Right lobe of liver (tissue), 4 donors: ENCODE results near the gene ZNF609.

ENCODE experiments used
- POLR2A ChIP-seq: fragments of 450-650 bp; IDR thresholded peaks from one replicate; pipeline ENCODE4 v1.6.1; 2017; ENCODE audit warnings: antibody characterized with exemption, mild to moderate bottlenecking
- TF ChIP-seq, protein P1 (sequence below), 4 donors: fragments of 200-600 bp in 3 of 4; fragments of 450-650 bp in 1 of 4; IDR thresholded peaks; one replicate each; pipeline versions ENCODE4 v1.5.1 to v1.8.0; 2016 to 2022; ENCODE audit warnings: antibody characterized with exemption in 4 of 4, mild to moderate bottlenecking in 2 of 4
- donor health status: DM: no; HTN: no; CAD: no.
- donor health status: DM: no; HTN: no; CAD: no.
- donor health status: DM: no; HTN: yes; CAD: no.

DNA sequence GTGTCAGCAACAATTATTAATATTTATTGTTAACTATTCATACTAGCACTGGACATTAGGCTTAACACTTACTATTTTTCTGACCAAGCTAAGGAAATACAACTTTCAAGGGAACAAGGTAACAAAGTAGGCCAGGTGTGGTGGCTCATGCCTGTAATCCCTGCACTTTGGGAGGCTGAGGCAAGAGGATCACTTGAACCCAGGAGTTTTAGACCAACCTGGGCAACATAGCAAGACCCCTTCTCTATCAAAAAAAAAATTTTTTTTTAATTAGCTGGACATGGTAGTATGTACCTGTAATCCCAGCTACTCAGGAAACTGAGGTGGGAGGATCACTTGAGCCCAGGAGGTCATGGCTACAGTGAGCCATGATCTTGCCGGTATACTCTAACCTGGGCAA lies 183.3 kb downstream of the ZNF609 start:
- TF ChIP-seq, protein P1, sequence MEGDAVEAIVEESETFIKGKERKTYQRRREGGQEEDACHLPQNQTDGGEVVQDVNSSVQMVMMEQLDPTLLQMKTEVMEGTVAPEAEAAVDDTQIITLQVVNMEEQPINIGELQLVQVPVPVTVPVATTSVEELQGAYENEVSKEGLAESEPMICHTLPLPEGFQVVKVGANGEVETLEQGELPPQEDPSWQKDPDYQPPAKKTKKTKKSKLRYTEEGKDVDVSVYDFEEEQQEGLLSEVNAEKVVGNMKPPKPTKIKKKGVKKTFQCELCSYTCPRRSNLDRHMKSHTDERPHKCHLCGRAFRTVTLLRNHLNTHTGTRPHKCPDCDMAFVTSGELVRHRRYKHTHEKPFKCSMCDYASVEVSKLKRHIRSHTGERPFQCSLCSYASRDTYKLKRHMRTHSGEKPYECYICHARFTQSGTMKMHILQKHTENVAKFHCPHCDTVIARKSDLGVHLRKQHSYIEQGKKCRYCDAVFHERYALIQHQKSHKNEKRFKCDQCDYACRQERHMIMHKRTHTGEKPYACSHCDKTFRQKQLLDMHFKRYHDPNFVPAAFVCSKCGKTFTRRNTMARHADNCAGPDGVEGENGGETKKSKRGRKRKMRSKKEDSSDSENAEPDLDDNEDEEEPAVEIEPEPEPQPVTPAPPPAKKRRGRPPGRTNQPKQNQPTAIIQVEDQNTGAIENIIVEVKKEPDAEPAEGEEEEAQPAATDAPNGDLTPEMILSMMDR (IDR thresholded peaks at IDR 0.05), result no peak
- TF ChIP-seq POLR2A, result no peak
